Activated CD8-positive, alpha-beta memory T cell treated with anti-CD3 and anti-CD28 coated beads, Interleukin-2, amount 50 U/mL, for 24 hours (primary cell): ENCODE measurements around the gene RBM14.
"Not testable (repeated sequence)": the region's sequence is repeated elsewhere in the genome, so short reads cannot be mapped to it uniquely, and the experiment has no call there.

Experiments
- DNase-seq: peaks from one replicate; pipeline ENCODE4 v3.0.0-alpha.2; 2020; ENCODE audit errors: extremely low read depth

RBM14 gene

DNA sequence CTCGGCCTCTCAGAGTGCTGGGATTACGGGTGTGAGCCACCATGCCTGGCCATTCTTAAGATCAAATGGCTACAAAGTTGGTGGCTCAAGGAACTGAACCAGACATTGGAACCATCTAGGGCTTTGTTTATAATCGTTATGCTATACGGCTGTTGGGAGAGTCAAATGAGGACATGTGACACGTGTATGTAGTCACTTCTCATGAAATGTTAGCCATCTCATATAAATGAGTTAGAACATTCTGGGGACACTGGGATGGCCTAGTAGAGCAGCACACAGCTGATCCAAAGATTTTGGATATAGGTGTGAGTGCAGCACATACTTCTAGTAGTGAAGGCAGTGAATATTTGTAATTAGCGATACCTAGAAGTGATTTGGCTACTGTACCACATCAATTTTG is 15.5 kb downstream of the RBM14 start:
- no peak for DNase-seq

DNA sequence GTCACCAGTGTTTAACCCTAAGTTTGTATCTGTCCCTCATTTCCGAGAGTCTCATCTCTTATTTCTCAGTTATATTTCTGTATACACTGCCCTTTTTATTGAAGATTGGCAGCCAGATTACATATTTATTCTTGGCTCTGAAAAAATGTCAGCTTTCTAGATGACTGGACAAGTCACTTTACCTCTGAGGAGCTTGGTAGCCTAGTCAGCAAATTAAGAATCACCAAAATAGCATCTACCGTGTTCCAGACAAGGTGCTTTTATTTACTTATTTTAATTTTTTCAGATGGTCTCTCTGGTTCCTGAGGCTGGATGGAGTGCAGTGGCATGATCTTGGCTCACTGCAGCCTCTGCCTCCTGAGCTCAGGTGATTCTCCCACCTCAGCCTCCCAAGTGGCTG is 16.5 kb downstream of the RBM14 start:
- DNase-seq, result no peak

DNA sequence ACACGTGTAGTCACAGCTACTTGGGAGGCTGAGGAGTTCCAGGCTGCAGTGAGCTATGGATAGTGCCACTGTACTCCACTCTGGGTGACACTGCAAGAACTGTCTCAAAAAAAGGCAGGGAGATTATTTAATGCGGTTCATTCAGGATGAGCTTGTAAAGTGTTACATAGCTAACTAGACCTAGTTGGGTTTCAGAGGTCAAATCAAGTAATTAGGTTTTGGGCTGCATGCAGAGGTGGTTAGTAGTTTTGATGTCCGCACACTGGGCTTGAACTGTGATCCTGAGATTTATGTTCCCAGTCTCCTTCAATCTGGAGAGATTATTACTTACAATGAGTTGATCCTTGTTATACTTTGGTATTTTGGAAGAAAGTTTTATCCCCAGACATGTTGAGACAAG is 20.0 kb downstream of the RBM14 start:
- DNase-seq, result no peak

DNA sequence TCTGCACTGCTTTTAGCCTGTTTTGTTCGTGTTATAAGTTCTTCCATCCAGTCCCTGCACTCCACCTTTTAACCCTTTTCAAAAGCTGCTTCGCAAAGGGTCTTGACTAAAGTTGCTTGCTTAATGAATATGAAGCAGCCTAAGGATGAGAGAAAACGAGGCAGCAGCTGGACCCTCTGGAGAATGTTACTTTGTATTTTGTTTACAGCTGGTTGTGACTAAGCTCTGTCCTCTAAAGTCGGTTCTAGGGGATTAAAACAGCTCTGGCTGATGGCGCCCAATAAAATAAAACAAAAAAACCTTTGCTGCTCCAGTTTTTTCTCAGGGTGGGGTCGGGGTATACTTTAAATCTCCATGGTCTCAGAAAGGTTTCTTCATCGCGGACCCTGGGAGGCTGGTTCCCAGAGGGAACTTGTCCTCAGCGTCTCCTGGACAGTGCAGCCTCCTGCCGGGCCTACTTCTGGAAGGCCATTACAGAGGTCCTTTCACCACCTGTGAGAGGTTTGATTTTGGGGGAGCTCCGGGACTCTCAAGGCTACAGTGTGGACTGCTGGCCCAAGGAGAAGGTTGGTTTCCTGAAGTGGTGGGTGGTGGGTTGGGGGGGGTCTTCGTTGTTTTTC is 21.2 kb downstream of the RBM14 start:
- no peak for DNase-seq

DNA sequence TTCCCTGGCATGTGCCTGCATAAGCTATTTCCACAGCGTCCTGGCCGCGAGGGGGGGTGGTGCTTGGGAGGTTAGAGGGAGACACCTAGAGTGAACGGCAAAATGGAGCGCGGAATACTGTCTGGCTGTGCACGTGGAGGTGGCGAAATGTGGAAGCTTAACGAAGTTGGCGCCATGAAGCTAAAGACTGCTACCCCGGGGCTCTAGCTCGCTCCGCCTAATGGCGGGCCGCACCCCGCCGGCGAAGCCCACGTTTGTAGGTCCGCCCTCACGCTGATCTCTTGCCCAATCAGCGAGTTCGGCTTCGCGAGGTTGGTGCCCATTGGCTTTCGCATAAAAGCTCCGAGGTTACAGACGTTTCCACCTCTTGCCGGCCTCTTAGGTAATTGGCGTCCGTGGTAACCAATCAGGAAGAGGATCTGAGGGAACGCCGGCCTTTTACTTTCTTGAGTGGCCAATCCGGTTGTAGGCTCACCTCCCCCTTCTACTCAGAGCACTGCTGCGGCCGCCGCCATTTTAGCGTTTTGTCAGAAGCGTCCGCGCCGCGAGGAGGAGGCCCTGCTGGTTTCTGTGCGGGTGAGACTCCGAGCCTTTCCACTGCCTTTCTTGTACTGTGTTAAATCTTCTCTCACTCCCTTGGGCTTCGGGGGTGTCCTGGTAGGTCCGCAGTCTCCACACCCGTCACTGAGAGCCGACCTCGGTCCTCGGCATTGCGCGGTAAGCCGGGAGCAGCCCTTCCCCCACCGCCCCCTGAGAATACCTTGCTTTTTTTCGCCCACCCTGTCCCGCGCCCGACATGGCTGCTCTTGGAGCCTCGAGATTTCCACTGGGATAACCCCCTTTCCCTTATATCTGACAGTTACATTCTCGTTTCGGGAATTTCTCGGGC is 22.0 kb downstream of the RBM14 start, which contains the start of gene RBM4:
RBM4 (plus strand) TSS at position 527 of the 889 bp plus-strand sequence. CDS start 1,009 bp downstream, outside the sequence.
- DNase-seq, result peak; percentile 95

DNA sequence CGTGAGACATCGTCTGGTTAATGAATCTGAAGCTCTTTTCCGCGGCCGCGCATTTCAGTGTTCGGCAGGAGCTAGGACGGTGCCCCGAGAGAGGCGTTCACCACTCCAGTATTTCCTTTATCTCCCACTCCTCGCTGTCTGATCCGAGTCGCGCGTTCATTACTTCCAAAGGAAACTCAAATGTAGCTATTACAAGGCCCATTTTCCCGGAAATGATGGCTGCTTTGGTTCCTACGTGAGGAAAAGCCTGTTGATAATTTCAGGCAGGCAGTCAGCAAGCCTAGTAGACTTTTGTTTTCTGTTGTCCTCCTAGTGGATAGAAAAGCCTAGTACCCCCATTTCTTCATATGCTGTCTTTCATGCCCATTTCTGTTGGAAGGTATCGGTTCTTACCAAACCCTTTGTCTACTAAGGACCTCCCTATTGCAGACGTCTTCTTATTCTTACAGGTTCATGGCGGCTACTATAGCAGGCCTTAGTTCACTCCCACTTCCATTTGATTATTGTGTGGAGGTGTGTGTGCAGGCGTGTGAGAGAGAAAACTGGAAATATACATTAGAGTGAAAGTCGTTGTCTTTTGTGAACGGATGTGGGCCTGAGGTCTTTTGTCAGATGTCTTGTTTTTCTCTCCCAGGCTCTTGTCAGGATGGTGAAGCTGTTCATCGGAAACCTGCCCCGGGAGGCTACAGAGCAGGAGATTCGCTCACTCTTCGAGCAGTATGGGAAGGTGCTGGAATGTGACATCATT is 22.8 kb downstream of the RBM14 start:
- no peak for DNase-seq

DNA sequence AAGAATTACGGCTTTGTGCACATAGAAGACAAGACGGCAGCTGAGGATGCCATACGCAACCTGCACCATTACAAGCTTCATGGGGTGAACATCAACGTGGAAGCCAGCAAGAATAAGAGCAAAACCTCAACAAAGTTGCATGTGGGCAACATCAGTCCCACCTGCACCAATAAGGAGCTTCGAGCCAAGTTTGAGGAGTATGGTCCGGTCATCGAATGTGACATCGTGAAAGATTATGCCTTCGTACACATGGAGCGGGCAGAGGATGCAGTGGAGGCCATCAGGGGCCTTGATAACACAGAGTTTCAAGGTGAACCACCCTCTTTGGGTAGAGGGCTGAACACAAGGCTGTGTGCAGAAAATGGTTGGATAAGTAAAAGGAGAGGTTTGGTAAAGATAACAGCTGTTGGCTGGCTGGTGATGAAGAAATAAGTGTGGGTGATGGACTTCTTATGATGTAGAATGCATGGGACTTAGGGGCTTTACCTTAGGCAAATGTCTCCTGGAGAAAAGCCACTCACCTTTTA is 23.4 kb downstream of the RBM14 start:
- DNase-seq, result not testable (repeated sequence)

DNA sequence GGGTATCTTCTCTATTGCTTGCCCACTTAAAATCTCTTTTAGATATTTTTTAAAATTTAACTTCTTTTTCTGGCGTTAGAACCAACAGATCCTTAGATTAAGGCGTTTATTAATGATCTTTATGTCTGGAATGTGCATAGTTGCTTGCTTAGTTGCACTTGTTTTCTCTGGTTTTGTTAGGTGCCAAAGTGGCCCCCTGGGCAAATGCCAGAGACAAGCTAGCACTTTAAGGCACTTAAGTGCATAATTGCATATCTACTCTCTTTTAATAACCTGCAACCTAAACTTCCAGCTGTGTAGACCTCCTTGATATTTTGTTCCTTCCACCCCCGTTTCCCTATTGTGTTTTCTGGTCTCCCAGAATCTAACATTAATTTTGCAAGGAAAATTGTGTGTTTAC is 25.4 kb downstream of the RBM14 start:
- DNase-seq, result no peak

DNA sequence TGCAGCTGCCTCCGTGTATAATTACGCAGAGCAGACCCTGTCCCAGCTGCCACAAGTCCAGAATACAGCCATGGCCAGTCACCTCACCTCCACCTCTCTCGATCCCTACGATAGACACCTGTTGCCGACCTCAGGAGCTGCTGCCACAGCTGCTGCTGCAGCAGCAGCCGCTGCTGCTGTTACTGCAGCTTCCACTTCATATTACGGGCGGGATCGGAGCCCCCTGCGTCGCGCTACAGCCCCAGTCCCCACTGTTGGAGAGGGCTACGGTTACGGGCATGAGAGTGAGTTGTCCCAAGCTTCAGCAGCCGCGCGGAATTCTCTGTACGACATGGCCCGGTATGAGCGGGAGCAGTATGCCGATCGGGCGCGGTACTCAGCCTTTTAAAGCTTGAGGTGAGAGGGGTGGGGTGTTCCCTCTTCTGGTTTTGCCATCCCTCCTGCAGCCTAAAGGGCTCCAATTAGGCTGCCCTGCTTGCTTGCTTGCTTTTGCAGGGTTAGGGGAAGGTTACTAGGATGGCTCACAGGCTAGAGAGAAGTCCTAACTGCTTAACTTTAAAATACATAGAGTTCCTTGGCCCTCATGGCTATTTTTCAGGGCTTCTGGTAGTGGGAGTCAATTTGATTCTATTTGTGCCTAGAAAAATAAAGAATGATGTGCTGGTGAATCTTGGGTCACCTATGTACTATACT is 27.5 kb downstream of the RBM14 start:
- DNase-seq, result no peak

DNA sequence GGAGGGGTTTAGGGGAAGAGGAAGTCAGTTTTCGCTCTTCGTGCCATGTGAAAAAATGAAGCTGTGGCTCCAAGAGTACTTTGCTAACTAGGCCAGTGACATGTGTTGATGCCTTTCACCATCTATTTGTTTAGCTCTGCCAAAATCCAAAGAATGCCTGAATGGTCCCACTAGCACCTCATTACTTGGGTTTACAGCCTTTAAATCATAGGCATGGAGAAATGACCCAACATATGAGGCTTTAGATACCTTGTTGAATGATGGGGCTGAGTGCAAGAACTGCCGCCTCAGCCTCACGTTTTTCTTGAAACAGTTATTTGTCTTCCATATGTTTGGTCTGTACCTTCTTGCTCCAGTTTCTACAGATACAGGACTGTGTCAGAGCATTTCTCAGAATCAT is 30.4 kb downstream of the RBM14 start:
- DNase-seq, result no peak

DNA sequence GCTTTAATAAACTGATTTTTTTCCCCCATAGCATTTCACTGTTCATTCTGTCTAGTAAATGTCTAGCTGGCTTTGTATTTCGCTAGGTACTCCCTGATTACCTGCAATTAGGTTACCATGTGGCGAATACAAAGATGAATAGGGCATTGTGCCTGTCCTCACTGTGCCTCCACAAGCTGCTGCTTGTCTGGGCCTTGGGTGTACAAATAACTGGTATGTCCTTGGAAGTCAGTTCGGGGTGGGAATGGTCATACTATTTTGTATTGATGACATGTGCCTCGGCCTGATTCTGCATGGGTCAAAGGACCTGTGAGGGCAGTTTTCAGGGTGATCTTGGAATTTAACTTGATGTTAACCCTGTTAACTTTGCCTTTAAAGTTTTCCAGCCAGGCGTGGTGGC is 33.5 kb downstream of the RBM14 start:
- DNase-seq, result no peak

DNA sequence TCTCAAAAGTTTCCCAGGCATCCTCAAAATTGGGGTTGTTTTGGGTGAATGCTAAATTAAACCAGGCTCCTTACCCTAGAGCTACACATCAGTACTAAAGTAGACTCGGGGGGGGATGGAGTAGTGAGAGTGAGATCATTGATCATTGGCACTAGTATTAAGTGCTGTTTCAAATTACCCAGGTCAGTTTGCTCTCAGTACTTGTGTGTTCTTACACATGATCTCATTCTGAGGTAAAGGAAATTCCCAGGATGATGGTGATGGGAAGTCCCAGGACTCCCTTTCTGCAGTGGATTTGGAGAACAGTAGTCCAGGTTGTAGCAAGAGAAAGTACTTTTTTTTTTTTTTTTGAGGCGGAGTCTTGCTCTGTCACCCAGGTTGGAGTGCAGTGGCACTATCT is 34.6 kb downstream of the RBM14 start:
- no peak for DNase-seq

DNA sequence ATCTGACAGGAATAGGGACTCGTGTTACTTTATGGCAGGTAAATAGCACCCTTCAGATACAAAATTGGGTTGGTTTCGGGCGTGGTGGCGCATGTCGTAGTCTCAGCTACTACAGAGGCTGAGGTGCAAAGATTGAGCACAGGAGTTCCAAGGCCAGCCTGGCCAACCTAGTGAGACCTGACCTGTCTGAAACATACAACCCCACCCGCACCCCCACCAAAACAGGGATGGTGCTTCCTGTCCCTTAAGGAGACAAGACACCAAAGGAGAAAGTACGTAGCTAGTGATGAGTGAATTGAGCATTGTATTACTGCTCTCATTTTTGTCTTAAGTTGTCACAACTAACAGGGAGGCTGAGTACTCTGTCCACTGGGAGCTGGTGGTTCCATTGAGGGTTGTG is 36.2 kb downstream of the RBM14 start:
- DNase-seq, result no peak

DNA sequence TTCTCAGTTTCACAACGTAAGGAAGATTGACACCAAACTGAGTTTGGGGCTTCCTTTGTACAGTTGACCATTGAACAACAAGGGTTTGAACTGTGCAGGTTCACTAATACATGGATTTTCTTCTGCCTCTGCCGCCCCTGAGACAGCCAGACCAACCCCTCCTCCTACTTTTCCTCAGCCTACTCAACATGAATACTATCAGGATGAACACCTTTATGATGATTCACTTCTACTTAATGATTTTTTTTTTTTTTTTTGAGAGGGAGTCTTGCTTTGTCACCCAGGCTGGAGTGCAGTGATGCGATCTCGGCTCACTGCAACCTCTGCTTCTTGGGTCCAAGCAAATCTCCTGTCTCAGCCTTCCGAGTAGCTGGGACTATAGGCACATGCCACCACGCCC is 36.7 kb downstream of the RBM14 start:
- no peak for DNase-seq

DNA sequence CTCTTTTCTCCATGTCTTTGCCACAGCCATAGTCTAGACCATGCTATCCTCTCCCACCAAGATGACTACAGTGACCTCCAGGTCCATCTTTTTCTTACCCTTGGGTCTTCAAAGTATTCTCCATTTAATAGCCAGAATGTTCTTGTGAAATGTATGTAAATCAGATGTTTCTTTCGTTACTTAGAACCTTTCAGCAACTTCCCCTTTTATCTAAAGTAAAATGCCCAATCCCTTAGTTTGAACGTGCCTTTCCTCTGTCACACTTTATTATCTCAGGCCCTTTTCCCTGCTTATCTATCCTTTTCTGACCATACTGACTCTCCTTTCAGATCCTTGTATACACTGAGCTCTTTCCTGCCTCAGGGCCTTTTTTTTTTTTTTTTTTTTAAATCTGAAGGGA is 43.3 kb downstream of the RBM14 start:
- DNase-seq, result no peak

DNA sequence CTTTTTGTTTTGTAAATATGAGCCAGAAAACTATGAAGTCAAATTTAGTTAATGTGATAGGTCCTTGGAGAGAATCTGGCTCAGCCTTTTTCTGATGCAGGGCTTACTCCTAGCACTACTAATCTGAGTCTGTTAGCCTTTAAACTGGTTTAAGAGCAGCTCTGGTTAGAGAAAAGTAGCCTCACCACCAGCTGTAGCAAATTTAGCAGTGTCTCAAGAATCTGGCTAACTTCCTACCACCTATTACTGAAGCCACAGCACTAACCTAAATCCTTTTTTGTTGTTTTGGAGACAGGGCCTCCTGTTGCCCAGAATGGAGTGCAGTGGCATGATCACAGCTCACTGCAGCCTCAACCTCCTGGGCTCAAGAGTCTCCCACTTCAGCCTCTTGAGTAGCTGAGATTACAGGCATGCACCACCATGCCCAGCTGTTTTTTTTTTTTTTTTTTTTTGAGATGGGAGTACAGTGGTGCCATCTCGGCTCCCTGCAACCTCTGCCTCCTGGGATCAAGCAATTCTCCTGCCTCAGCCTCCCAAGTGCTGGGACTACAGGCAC is 47.4 kb downstream of the RBM14 start:
- no peak for DNase-seq

DNA sequence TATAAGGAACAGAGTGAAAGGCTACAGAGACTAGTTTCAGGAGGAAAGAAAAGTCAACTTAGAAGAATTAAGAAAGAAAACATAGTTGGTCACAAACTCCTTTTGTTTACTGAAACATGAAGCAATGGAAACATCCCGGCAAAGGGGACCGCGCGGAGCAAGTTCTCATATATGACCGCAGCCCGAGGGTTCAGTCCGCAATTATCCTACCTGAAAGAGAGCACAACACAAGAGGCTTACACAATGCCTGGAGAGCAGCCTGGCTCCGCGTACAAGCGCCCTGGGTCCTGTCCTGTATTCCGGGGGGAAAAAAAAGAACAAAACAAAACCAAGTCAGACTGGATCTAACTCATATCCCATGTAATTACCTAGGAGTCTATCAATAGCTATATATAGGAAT is 48.9 kb downstream of the RBM14 start:
- no peak for DNase-seq

DNA sequence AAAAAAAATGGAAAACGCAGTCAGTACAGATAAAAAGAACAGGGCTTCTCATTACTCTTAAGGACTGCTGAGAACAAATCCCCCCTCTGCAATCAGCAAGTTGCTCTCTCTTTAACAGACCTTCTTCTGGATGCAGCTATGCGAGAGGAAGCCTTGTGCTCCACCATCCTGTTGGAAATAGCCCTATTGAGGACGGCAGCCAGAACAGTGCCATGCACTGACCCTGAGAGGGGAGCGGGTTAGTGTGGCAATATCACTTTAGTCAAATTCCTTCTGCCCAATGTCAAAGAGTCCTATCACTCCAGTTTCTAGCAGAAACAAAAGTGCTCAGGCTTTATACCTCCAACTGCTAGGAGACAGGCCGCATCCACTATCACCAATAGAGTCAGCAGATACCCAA is 54.4 kb downstream of the RBM14 start:
- no peak for DNase-seq

DNA sequence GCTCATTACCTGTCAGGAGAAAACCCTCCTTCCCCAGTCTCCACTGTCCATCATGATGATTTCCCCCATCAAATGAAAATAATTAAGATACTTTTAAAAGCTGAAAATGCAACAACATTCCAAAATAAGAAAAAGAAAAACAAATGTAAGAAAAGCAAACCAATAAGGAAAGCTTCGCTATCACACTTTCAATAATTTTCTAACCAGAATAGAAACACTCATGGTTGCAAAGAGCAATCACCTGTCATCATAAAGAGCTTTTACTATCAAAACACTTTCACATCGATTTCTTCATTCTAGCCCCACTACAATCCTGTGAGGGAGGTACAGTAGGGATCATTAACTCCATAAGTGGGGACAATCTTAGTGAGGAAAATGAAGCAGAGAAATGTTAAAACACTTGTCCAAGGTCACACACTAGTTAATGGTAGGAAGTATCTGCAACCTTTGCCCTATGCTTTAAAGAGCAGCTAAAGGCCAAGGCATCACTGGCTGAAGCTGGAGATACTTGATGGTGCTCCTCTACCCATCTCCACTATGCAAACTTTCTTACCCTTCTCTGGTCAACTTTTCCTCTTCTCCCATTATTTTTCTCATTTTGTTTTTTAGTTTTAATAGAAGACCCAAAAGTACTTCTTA is 58.7 kb downstream of the RBM14 start:
- no peak for DNase-seq

DNA sequence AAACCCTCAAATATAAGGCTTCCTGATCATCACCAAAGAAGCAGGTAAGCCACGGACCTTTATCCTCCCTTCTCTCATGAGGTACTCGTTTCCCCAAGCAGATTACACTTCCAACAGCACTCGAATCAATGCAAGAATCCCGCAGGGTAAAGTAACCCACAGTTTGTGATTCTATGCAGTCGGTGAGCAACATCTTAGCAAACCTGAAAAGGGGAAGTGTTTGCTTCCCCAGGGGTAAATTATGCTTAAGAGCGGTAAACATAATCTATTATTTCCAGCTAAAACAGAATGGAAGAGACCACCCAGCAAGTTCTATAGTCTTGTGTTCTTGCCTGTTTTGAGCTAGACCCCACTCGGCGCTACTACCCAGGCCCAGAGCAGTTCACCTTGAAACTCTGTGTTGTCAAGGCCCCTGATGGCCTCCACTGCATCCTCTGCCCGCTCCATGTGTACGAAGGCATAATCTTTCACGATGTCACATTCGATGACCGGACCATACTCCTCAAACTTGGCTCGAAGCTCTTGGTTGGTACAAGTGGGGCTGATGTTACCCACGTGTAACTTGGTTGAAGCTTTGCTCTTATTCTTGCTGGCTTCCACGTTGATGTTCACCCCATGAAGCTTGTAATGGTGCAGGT is 60.0 kb downstream of the RBM14 start:
- DNase-seq, result no peak
